Measurements from ENCODE around the gene WDR41. TPM values are rescaled to one million over a fixed set of nuclear protein-coding genes. Genes with fewer than 3 reads are reported as not detected.

The WDR41 gene
- total RNA-seq, 2 donors from 2014 or later, result 61.6 to 80.9 TPM

DNA sequence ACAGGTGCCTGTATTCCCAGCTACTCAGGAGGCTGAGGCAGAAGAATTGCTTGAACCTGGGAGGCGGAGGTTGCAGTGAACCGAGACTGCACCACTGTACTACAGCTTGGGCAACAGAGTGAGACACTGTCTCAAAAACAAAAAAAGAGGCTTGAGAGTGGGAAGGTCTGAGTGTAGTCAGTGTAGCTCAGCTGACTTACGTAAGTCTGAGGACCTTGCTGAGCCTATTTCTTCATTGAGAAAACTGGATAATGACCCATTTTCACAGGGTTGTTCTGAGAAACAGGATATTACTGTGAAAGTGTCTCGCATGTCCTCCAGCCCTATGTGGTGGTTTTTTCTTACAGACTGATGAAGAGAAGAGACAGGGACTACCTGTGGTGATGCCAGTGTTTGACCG lies 66.7 kb downstream of the WDR41 start:
- Mint-ChIP-seq H3K4me1 (peaks cover 6% of the 10 kb centered on the region), H3K4me3 (no peak overlapping the region), H3K36me3 (ENCODE audit: low read depth) (peaks cover 9% of the 10 kb centered on the region), H3K9me3 (no peaks in the 10 kb centered on the region), H3K27ac (no peak overlapping the region), H3K27me3 (ENCODE audit: insufficient read depth) (no peaks in the 10 kb centered on the region)
- 89 to 93% methylated on average over 4 to 5 of the region's 5 CpGs for WGBS, 2 experiments (ENCODE audit: insufficient coverage in 1 of 2, insufficient read length in 1 of 2)
- no peaks in the 10 kb centered on the region for H3K27me3 ChIP-seq (ENCODE audit: control insufficient read depth, insufficient read depth, low read length, poor library complexity, severe bottlenecking)
- no peaks in the 10 kb centered on the region for H3K4me1 ChIP-seq (ENCODE audit: control insufficient read depth, insufficient read depth, low read length)
- H3K4me3 ChIP-seq (ENCODE audit: low read length), result no peak overlapping the region
- H3K27ac ChIP-seq (ENCODE audit: low read depth, low read length), result no peak overlapping the region
- peaks cover 12% of the 10 kb centered on the region for H3K36me3 ChIP-seq (ENCODE audit: control insufficient read depth, insufficient read depth, low read length)
- no peak for TF ChIP-seq CTCF (conservative IDR thresholded peaks at IDR 0.05)
- H3K9me3 ChIP-seq (ENCODE audit: control insufficient read depth, low read length), result peaks cover 5% of the 10 kb centered on the region
- no peak overlapping the region for H3K9ac ChIP-seq (ENCODE audit: extremely low read depth, low read length, poor library complexity, severe bottlenecking)
- no peak for DNase-seq

DNA sequence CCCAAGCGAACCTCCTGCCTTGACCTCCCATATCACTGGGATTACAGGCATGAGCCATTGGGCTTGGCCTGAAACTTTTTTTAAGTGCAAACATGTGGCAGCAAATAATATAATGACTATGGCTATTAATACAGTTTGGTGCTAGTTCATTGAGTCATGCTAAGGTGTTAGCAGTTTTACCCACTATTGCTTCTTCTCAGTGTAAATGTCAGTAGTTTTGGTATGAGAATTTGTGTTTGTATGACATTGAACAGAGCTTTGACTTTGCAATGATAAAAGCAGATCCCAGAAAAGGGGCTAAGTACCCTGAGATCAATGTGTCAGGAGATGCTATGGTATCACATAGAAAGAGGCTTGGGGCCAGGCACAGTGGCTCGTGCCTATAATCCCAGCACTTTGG lies 67.2 kb downstream of the WDR41 start:
- Mint-ChIP-seq H3K4me1 (peaks cover 6% of the 10 kb centered on the region), H3K27ac (no peak overlapping the region), H3K27me3 (ENCODE audit: insufficient read depth) (no peaks in the 10 kb centered on the region), H3K4me3 (no peak overlapping the region), H3K9me3 (no peaks in the 10 kb centered on the region), H3K36me3 (ENCODE audit: low read depth) (peaks cover 7% of the 10 kb centered on the region)
- no peaks in the 10 kb centered on the region for H3K27me3 ChIP-seq (ENCODE audit: control insufficient read depth, insufficient read depth, low read length, poor library complexity, severe bottlenecking)
- H3K9ac ChIP-seq (ENCODE audit: extremely low read depth, low read length, poor library complexity, severe bottlenecking), result no peak overlapping the region
- DNase-seq, result no peak
- no peaks in the 10 kb centered on the region for H3K4me1 ChIP-seq (ENCODE audit: control insufficient read depth, insufficient read depth, low read length)
- H3K27ac ChIP-seq (ENCODE audit: low read depth, low read length), result no peak overlapping the region
- peaks cover 12% of the 10 kb centered on the region for H3K36me3 ChIP-seq (ENCODE audit: control insufficient read depth, insufficient read depth, low read length)
- WGBS, 2 experiments (ENCODE audit: insufficient coverage in 1 of 2, insufficient read length in 1 of 2), result 86 to 91% methylated on average over 1 to 2 of the region's 2 CpGs
- no peak overlapping the region for H3K4me3 ChIP-seq (ENCODE audit: low read length)
- TF ChIP-seq CTCF (conservative IDR thresholded peaks at IDR 0.05), result no peak
- H3K9me3 ChIP-seq (ENCODE audit: control insufficient read depth, low read length), result peaks cover 5% of the 10 kb centered on the region

- Histone ChIP-seq H3K4me3 (ENCODE audit: low read length) (no peak overlapping the region), H3K9me3 (ENCODE audit: control insufficient read depth, low read length) (peaks cover 5% of the 10 kb centered on the region), H3K4me1 (ENCODE audit: control insufficient read depth, insufficient read depth, low read length) (no peaks in the 10 kb centered on the region), H3K27ac (ENCODE audit: low read depth, low read length) (no peak overlapping the region), H3K9ac (ENCODE audit: extremely low read depth, low read length, poor library complexity, severe bottlenecking) (no peak overlapping the region), H3K36me3 (ENCODE audit: control insufficient read depth, insufficient read depth, low read length) (peaks cover 8% of the 10 kb centered on the region), H3K27me3 (ENCODE audit: control insufficient read depth, insufficient read depth, low read length, poor library complexity, severe bottlenecking) (no peaks in the 10 kb centered on the region)
- Mint-ChIP-seq H3K36me3 (ENCODE audit: low read depth) (peaks cover 7% of the 10 kb centered on the region), H3K27me3 (ENCODE audit: insufficient read depth) (no peaks in the 10 kb centered on the region), H3K9me3 (no peaks in the 10 kb centered on the region), H3K4me1 (peaks cover 6% of the 10 kb centered on the region), H3K4me3 (no peak overlapping the region), H3K27ac (no peak overlapping the region)
- WGBS, 2 experiments (ENCODE audit: insufficient coverage in 1 of 2, insufficient read length in 1 of 2), result 90% methylated on average over 2 of the region's 2 CpGs; no CpG with 5 or more reads in 1 of the 2 experiments
- no peak for TF ChIP-seq CTCF (conservative IDR thresholded peaks at IDR 0.05)
- DNase-seq, result no peak
Observed at GRCh38 chr5:77423022-77423750, 68.9 kb downstream of the WDR41 start.

Data from endodermal cell (in vitro differentiated cells).